GM18499 (cell line): ENCODE data around the gene LRRC45.

Experiments
- ATAC-seq: cut with Tn5 transposase; IDR thresholded peaks from one replicate; pipeline ENCODE4 v1.9.1; 2021; ENCODE audit warnings: moderate number of reproducible peaks; ENCODE audit not compliant: insufficient read depth, unreplicated experiment

The LRRC45 gene

DNA sequence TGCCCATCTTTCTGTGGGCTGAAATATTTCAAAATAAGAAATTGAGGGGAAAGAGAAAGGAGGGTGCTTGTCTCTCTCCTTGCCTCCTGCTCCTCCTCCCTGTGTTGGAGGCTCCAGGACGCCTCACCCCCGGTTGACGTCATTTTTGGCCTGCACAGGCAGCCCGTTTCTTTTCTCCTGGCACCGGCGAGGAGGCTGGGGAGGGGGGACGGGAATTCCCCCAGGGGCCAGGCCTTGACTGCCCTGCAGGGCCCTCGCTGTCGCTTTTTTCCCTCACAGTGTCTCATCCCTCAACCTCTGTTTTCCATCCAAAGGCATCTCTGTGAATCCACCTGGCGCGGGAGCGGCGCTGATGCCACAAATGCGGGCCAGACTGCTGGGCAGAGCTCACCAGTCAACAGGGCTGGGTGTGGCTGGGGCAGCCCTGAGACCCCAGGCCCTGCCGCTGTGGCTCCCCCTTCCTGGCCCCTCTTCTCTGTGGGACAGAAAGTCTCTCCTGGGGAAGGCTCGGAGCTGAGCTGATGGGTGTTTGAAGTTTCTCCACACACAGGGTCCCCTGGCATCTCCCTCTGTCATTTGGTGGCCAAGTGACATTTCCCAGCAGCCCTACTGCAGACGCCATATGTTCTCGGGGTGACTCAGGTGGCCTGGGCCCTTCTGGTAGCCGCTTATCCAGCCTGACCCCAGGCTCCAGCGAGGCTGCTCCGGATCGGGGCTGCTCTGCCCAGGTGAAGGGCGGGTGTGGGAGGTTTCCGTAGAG is 16.5 kb upstream of the LRRC45 start:
- ATAC-seq = no peak

GRCh38 chr17:82007228-82007494 is 15.9 kb upstream of the LRRC45 start:
- no peak for ATAC-seq

- ATAC-seq = no peak
Measured at GRCh38 chr17:82007495-82008257, 15.4 kb upstream of the LRRC45 start.

- no peak for ATAC-seq
Measured at GRCh38 chr17:82008258-82008940, 14.7 kb upstream of the LRRC45 start.

- no peak for ATAC-seq
Measured at GRCh38 chr17:82008941-82009405, 14.1 kb upstream of the LRRC45 start.

DNA sequence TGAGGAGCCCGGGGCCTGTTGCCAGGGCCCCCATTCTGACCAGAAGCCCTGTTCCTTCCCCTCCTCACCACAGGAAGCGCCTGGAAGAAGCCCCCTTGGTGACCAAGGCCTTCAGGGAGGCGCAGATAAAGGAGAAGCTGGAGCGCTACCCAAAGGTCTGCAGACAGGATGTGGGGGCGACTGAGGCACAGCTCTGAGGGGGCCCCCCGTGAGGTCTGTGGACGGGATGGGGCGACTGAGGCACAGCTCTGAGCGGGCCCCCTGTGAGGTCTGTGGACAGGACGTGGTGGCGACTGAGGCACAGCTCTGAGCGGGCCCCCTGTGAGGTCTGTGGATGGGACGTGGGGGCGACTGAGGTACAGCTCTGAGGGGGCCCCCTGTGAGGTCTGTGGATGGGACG is 13.7 kb upstream of the LRRC45 start:
- no peak for ATAC-seq

GRCh38 chr17:82010575-82011525 is 12.3 kb upstream of the LRRC45 start:
- ATAC-seq = no peak

DNA sequence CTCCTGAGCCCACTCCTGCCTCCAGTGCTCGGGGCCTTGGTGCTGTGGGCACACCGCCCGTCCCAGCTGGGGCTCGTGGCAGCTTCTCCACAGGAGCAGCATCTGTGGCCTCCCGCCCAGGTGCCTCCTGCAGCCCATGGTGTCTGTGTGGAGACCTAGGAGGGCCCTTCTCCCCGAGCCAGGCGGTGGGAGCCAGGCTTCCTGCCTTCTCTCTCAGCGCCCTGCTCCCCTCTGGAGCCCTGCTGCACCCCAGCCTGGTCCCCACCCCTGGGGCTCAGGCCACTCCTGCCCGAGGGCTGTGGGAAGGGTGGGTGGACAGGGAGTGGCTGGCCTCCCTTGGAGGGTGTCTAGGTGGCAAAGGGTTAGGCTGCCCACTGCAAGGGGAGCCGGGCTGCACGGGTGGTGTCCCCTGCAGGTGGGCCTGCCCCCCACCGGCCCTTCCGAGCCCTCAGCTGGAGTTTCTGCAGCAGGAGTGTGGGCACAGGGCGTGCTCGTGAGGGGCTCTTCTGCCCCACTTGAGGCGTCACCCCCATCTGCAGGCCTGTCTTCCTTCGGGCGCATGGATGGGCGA is 11.4 kb upstream of the LRRC45 start:
- ATAC-seq = no peak

DNA sequence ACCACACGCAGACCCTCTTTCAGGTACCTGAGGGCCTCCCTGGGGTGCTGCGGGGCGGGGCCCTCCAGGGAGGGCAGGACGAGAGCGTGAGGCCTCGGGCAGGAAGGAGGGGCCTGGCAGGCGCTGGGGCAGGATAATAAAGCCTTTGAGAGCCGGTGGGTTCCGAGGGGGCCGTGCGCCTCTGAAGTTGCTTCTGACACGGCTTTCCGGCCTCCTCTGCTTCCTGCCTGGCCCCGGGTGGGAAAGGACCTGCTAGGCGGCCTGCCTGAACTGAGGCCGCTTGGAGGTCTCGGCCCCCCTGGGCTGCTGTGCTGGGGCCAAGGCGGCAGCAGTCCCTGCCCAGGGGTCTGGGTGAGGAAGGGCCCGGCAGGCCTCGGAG is 10.9 kb upstream of the LRRC45 start:
- ATAC-seq = no peak

DNA sequence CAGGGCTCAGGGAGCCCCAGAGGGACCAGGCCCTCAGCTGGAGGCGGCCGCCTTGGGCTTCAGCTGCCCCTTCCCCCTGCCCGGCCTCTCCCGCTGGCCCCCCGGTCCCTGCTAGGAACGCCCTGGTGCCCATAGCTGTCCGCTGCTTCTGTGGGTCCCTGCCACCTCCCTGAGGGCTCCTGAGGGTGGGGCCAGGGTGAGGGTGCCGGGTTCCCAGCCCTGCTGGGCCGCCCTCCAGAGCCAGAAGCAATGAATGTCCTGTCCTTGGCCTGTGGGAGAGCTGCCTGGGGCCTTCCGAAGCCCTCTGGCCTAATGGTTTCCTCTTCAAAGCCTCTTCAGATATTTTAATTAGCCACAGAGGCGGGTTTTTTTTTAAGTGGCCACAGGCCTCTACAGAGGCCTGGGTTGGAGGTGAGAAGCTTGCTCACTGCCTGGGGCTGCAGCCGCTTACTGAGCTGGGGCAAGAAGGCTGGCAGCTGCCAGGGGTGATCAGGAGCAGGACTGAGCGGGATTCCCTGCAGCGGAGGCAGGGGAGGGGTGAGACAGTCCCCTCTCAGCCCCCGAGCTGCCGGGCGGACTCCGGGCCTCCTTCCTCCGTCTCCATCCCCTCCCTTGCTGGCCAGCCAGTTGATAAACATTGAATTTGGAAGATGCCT is 10.3 kb upstream of the LRRC45 start:
- no peak for ATAC-seq

DNA sequence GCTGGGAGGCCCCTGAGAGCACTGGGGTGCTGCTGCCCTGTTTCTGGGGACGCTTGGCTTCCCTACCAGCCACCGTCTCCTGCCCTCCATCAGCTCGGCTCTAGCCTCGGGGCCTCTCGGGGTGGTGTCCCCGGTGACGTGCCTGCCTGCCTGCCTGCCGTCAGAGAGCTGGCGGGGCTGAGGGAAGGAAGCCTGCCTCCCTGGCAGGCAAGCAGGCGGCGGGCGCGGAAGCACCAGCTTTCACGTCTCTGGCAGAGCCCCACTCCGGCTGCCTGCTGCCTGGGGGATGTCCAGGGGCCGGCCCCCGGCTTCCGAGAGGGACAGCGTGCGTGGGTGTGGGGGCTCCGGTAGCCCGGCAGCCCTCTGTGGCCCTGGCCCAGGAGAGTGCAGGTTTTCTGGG is 9.8 kb upstream of the LRRC45 start:
- ATAC-seq = no peak

- no peak for ATAC-seq
Measured at GRCh38 chr17:82013772-82014321, 9.3 kb upstream of the LRRC45 start.

- ATAC-seq = no peak
Measured at GRCh38 chr17:82014432-82014831, 8.7 kb upstream of the LRRC45 start.

- no peak for ATAC-seq
Measured at GRCh38 chr17:82014971-82015310, 8.2 kb upstream of the LRRC45 start.

DNA sequence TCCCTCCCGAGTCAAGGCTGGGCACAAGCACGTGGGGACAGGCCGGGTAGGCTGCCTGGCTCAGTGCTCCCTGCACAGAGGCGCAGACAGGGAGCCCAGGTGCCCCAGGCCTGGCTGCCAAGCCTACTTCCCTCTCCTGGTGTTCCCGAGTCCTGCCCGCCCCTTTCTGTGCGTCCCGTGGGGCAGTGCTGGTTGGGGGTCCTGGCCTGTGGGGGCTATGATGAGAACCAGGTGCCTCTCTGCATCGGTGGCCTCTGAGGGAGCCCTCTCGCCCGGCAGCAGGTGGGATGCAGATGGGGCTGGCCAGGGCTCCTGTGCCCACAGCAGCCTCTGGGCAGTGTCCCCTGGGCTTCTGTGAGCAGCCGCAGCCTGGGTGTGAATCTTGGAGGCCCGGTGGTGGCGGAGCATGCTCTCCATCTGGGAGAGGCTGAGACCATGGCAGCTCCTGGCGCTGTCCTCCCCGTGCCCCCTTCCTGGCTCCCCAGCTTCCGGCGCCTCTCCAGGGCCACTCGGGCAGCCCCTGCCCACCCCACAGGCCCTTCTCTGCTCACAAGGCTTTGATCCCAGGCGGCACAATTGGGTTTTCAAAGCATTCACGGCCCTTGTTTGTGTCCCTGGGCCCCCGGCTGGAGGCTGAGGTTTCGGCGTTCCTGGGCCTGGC is 7.7 kb upstream of the LRRC45 start:
- no peak for ATAC-seq

DNA sequence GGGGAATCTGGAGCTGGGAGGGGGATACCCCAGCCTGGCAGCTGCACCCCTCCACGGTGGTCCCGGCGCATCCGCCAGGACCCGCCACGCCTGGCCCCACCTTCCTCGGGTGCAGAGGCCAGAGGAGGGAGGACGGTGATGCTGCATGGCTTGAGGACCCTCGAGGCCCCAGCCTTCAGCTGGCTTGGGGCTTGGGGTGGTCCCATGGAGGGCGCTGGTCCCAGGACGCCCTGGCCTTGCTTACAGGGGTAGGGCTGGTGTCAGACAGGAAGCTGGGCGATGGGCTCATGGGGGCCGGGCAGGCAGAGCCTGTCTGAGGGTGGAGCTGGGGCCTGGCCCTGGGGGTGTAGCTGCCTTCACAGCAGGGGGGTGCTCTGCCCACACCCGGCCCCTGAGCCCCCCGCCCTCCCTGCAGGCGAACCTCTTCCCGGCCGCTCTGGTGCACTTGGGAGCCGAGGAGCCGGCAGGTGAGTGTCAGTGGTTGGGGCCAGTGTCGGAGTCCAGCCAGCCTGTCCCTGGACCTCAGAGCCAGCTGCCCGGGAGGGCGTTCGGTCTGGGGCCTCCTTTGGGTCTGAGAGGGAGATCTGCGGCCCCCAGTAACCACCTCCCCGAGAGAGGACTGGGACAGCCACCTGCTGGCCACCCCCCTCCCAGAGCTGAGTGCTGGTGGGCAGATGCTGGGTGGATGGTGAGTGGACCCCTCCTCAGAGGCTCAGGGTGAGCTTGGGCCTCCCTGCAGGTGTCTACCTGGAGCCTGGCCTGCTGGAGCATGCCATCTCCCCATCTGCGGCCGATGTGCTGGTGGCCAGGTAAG is 6.8 kb upstream of the LRRC45 start:
- ATAC-seq = no peak

- no peak for ATAC-seq
Measured at GRCh38 chr17:82016875-82017459, 6.1 kb upstream of the LRRC45 start.
